ENCODE results near the gene FKBP5.
"Not testable (repeated sequence)": the region's sequence is repeated elsewhere in the genome, so short reads cannot be mapped to it uniquely, and the experiment has no call there.

Gene FKBP5

GRCh38 chr6:35611240-35611639 lies 77.5 kb downstream of the FKBP5 start:
- DNase-seq (ENCODE audit: low read depth in 2 of 2), result peak in 1 of 2 donors; percentile 12

GRCh38 chr6:35610830-35611229 lies 77.9 kb downstream of the FKBP5 start:
- no peak for DNase-seq (ENCODE audit: low read depth in 2 of 2)

- DNase-seq (ENCODE audit: low read depth in 2 of 2), result no peak
These were observed 79.1 kb downstream of the FKBP5 start for GRCh38 chr6:35609588-35609987.

- no peak for DNase-seq (ENCODE audit: low read depth in 2 of 2)
These were observed 81.0 kb downstream of the FKBP5 start for GRCh38 chr6:35607517-35608233.

- DNase-seq (ENCODE audit: low read depth in 2 of 2), result no peak
These were observed 83.1 kb downstream of the FKBP5 start for GRCh38 chr6:35605600-35605999.

GRCh38 chr6:35603326-35604202 lies 85.2 kb downstream of the FKBP5 start:
- no peak for DNase-seq (ENCODE audit: low read depth in 2 of 2)

GRCh38 chr6:35602133-35602946 lies 86.4 kb downstream of the FKBP5 start:
- DNase-seq (ENCODE audit: low read depth in 2 of 2), result no peak

- peak in 1 of 2 donors; percentile 27 for DNase-seq (ENCODE audit: low read depth in 2 of 2)
These were observed 87.2 kb downstream of the FKBP5 start for GRCh38 chr6:35601331-35602132.

GRCh38 chr6:35600659-35601125 lies 88.0 kb downstream of the FKBP5 start:
- no peak for DNase-seq (ENCODE audit: low read depth in 2 of 2)

GRCh38 chr6:35599761-35600658 lies 88.7 kb downstream of the FKBP5 start:
- DNase-seq (ENCODE audit: low read depth in 2 of 2), result peak in 1 of 2 donors; percentile 11

- not testable (repeated sequence) for DNase-seq (ENCODE audit: low read depth in 2 of 2)
These were observed 90.1 kb downstream of the FKBP5 start for GRCh38 chr6:35598621-35599020.

- DNase-seq (ENCODE audit: low read depth in 2 of 2), result no peak
These were observed 92.0 kb downstream of the FKBP5 start for GRCh38 chr6:35596448-35597442.

- DNase-seq (ENCODE audit: low read depth in 2 of 2), result no peak
These were observed 94.1 kb downstream of the FKBP5 start for GRCh38 chr6:35594503-35595186.

- DNase-seq (ENCODE audit: low read depth in 2 of 2), result no peak
These were observed 96.5 kb downstream of the FKBP5 start for GRCh38 chr6:35592178-35592577.

- no peak for DNase-seq (ENCODE audit: low read depth in 2 of 2)
These were observed 98.1 kb downstream of the FKBP5 start for GRCh38 chr6:35590622-35591066.

- DNase-seq (ENCODE audit: low read depth in 2 of 2), result no peak
These were observed 98.8 kb downstream of the FKBP5 start for GRCh38 chr6:35589904-35590303.

GRCh38 chr6:35589201-35589739 lies 99.4 kb downstream of the FKBP5 start:
- no peak for DNase-seq (ENCODE audit: low read depth in 2 of 2)

GRCh38 chr6:35587167-35587566 lies 101.5 kb downstream of the FKBP5 start:
- DNase-seq (ENCODE audit: low read depth in 2 of 2), result no peak
